Stimulated activated CD8-positive, alpha-beta memory T cell treated with anti-CD3 and anti-CD28 coated beads, Interleukin-7, amount 100 ng/mL, for 4 hours (primary cell): ENCODE results near the gene DHX15.
"Not testable (repeated sequence)": the region's sequence is repeated elsewhere in the genome, so short reads cannot be mapped to it uniquely, and the experiment has no call there.

Experiments
- DNase-seq, 2 donors: peaks; one replicate each; pipeline ENCODE4 v3.0.0-alpha.2; 2020; ENCODE audit warnings: low read depth in 2 of 2

The DHX15 gene

DNA sequence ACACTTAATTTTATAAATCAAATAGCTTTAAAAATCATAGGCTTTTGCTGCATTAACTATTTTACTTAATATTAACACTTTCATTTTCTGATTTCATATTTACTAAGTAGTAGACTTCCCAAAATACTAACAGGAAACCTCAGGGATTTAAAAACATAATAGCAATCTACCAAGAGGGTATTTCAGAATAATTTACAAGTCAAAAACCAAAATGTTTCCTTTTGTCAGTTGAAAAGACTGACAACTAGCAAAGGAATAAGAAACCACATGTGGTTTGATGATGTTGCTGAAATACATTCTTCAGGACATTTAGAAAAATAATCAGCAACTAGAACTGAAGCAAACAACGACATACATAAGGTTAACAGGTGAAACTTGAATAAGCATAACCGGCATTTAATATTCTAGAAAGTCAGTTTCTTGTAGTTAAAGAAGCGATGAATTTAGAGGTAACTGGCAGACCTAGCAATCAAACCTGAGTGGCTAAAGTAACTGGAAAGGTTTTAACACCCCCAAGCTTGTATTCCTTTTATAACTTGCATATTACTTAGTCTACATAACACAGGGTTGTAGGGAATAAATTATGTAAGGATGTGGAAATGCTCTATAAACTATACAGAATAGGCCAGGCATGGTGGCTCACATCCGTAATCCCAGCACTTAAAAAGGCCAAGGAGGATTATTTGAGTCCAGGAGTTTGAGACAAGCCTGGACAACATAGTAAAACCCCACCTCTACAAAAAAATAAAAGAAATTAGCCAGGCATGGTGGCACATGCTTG lies 40.0 kb downstream of the DHX15 start:
- no peak for DNase-seq

DNA sequence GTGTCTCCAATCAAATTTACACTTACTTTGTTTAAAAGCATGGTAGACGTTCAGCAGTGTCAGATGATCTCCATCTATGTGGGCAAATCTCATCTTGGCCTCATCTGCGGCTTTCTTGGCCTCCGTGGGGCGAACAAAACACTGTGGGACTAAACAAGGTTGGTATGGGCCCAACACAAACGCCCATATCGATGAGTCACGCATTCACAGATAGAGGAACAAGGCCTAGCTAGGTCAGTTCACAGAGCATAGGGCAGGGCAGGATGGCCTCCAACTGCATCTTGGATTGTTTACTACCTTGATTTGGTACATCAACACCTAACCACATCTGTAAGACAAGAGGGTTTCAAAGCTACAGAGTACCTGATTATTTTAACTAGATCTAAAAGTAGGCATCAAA lies 47.3 kb downstream of the DHX15 start:
- no peak for DNase-seq

DNA sequence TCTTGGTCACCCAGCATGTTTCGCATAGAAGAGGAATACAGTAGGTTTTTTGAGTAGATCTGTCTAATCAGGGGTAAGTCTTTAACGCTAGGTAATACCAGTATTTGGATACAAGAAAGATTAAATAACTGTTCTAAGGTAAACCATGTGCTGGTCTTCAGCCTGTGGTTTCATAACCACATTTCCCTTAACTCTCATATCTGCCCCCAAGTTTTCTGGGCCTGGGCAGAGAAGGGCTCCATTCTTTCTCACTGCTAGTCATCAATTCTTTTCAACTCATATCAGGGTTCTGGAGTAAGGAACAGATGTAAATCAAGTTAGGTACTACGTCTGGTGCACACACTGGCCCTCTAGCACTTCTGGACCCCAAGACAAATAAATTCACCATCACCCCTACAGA lies 49.0 kb downstream of the DHX15 start:
- no peak for DNase-seq

DNA sequence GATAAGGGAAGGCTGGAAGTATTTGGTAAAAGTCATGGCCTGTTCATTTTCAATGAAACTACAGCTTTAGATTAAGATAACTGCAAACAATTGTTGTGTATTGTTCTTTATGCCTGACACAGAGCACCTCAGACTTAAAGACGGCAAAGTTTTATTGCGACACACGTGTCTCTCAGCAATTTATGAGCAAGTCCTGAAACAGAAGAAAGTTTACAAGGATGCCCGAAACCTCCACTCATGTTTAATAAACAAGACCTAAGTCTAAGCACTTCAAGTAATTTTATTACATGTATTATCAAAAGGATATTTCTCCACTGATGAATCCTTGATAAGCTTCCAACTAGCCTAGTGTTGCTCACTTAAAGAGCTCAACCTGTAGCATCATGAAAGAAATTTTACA lies 51.0 kb downstream of the DHX15 start:
- DNase-seq, result no peak

DNA sequence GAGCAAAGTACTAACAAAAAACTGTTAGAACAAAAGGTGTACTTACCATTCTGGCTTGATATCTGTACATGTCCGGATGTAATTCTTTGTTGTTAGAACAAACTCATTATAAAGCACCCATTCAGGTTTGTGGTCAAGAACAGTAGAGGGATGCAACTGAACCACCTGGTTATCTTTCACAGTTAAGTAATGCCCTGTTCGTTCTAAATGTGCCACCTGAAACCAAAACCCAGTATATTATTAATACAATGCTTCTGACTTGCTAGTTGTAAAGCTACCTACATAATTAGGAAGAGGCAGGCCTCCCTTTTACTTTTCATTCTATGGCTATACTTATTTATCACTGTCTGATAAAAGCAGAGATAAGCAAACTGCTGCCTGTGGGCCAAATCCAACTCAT lies 54.8 kb downstream of the DHX15 start:
- no peak for DNase-seq

DNA sequence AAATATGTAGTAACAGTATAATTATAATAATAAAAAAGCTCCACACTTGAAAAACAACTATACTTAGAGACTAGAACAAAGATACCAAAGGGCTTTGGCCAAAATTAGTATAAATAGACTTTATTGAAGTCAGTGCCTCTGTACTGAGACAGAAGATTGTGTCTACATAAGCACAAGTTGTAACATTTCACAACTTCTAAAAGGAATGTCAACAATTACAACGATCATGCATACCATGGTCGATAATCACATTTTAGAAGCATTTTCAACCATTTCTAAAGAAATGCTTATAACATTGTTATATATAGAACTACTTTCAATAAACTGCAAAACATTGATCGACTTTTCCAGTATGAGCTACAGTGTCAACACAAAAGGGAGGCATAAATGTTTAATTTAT lies 57.0 kb downstream of the DHX15 start:
- no peak for DNase-seq

DNA sequence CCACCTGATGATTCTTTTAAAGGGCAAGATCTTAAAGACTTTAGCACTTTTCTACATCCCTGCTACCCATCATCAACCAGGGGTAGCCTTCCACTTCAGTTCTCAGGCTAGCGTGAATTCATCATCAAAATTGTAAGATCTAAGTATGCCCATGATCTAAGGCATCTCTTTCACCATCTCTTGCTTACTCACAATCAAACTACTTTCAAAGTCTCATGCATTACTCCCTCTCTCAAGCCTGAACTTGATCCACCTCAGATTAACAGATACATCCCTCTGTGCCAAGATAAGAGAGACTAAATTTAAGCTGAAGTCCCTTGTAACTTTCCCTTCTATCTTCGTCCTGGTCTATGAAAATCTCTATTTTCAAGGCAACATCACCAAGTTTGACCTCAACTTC lies 62.8 kb downstream of the DHX15 start:
- DNase-seq, result no peak

DNA sequence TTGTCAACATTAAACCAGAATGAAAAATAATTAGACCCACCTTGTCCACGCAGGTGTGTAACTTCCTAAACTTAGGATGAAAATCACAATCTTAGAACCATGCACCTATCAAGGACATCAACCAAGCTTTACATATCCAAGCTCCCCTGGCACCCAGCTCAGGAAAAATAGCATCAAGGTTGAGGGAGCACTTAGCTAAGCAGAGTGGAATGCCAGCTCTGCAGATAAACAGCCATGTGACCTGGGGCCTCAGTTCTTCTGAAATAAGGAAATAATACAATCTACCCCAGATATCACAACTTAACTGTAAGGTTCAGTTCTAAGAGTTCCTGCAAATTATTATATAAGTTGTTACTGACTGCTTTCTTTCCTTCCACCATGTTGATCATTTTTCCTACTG lies 64.7 kb downstream of the DHX15 start:
- no peak for DNase-seq

DNA sequence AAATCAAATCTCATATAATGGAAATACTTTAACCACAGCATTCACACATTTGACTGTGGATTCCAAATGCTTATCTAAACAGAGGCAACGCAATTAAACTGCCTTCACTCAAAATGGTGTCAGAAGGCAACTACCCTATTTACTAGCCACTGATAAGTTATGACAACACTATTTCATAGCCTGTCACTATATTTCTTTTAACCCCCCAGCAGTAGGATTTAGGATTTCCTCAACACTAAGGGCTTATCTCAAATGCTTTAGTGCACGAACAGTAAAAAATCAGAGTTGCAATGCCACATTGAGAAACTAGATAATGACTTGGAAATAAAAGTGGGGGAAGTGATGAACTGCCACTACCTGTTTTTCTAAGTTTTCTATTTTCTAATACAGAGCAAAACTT lies 66.7 kb downstream of the DHX15 start:
- DNase-seq, result no peak

DNA sequence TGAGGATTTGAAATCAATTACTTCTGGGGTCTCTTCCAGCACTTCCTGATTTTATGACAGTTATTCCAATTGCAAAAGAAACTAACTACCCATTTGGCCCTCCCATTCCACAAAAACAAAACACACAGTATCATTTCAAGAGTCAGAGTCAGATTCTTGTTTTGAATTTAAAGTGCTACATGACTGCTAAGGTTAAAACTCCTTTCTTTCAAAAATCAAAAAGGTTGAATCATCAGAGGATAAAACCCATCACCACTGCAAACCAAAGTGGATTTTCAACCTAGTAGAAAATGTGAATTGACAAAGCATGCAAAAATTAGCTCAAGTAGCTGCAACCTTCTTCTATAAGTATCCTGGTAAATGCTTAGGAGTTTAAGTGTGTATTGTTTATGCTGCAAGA lies 67.4 kb downstream of the DHX15 start:
- DNase-seq, result no peak

DNA sequence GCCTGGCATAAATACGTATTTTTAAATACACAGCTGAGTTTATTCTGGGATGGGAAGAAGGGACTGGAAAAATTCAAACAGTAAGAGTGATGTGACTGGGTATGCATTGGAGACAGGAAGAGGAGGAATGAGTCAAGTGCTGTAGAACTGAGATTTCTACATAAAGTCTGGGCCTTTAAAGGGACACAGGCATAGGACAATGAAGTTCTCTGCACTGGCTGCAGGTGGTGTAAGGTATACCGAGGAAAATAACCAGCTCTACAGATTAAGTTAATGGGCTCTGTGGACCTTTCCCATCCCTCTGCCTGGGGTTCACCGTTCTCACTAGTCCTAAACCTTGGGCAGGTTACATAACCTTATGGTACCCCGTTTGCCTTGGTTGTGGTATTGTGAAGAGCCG lies 68.7 kb downstream of the DHX15 start:
- DNase-seq, result no peak

DNA sequence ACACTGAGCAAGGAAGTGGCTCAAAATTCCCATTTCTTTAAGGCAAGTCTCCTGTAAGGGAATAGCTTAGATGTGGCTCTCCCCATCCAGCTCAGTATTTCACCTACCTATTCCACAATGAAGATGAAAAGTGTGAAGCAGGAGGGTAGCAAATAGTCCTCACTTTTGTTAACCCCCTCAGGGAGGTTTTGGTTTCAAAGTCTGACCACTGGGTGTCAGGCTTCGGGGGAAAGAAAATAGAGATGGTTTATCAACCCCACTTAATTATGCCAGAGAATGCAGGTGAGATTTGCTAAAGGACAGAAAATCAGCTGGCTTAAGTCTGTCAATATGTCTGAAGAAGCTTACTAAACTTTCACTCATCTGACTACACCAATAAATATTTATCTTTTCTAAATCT lies 69.5 kb downstream of the DHX15 start:
- no peak for DNase-seq

DNA sequence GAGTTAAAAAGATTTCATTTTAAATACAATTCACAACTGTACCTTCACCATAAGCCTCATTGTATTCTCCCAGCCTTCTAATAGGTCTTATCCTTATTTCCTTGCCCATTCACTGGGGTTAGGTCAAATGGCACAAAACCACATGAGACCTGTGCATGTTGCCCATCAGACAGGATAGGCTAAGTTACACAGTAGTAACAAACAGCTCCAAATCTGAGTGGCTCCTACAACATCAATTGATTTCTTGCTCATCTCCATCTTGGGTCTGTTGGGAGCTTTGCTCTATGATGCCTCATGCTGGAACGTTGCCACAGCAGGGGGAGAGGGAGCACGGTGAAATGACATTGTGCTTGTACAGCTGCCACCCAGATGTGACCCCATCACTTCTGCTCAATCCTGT lies 70.6 kb downstream of the DHX15 start:
- no peak for DNase-seq

DNA sequence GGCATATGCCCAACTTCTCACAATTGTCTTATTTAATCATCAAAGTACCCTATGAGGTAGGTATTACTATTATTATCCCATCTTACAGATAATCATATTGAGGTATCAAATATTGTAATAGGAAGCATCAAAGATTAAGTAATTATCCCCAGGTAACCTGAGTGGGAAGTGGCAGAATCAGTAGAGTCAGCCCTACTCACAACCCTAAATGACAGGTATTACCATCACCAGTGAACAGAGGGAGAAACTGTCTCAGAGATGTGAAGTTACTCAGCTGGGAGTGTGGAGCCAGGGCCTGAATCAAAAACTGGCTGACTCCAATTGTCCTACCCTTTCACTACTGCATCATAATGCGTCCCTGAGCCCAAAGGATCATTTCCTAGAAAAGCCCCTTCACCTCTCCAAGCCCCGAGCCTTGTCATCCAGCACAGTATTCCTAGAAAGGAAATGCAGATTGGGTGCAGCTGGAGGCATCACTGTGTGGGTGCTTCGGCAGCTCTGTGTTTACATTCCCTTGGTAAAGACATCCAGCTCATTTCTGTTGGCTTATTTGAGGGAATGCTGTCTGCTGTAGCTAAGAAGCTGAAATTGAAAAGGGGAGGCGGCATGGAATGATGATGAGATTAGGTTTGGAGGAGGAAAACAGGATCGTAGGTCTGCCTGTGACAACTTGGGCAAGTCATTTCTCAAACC lies 72.8 kb downstream of the DHX15 start:
- DNase-seq, result no peak

DNA sequence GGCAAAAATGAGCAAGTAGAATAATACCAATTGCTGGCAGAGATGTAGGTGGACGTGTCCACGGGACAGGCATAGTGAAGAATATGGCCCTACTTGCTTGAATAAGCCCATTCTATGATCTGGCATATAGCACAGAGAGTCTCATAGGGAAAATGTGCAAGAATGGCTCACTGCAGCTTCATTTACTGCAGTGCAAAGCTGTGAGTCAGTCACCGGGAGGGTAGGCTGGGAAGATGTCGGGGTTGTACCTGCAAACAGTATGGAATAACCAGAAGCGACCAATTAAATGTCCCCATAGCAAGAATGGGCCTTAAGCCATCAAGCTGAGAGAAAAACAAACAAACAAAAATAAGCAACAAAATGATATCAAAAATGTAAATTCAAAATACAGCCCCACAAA lies 74.3 kb downstream of the DHX15 start:
- DNase-seq, result no peak

DNA sequence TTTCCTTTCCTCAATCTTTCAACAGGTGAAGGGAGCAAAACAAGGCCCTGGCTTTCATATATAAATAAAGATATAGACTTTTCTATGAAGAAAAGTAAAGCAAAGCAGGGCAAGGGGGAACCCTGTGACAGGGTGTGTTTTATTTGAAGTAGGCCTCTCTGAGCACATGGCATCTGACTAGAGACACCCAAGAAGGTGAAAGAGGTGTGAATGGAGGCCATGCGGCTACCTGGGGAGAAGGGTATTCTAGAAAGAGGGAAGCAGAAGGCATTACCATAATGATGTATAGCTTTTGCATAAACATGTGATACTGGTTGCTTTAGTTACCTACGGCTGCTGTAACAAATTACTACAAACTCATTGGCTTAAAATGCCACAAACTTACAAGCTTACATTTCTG lies 75.8 kb downstream of the DHX15 start:
- no peak for DNase-seq

DNA sequence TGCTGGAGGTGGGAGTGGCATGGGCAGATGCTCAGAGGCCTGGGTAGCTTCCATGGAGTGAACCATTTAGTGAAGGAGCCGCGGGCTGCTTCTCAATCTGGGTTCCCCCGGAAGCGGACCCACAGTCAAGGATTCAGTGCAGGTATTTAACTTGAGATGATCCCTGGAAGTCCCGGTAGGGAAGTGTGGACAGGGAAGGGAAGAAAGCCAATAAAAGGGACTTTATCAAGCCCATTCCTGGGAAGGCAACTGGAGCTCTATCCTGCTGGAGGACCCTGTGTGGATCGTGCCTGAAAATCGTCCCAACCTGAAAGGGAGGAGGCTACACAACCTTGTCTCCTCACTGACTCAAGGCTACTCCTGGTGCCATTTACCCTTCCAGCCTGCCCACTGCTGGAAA lies 76.9 kb downstream of the DHX15 start:
- no peak for DNase-seq

DNA sequence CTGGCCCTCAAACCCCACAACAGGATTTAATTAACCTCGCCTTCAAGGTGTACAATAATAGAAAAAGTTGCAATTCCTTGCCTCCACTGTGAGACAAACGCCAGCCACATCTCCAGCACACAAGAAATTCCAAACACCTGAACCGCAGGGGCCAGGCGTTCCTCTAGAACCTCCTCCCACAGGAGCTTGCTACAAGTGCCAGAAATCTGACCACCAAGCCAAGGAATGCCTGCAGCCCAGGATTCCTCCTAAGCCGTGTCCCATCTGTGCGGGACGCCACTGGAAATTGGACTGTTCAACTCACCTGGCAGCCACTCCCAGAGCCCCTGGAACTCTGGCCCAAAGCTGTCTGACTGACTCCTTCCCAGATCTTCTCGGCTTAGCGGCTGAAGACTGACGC lies 81.3 kb downstream of the DHX15 start:
- not testable (repeated sequence) for DNase-seq

DNA sequence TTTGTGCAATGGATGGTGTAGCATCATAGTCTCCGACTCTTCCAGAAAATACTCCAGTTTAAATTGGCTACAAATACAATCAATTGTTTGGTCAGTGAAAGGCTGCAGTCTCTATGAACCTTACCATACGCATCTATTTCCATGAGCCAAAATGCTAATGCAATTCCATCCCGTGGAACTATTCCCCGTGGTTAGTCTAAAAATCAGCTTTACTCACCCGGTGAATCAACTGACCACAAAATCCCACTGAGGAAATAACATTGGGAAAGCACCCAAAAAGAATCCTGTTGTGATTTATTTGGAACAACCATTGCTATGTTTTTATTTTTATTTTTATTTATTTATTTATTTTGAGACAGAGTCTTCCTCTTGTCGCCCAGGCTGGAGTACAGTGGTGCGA lies 87.1 kb downstream of the DHX15 start:
- no peak for DNase-seq

DNA sequence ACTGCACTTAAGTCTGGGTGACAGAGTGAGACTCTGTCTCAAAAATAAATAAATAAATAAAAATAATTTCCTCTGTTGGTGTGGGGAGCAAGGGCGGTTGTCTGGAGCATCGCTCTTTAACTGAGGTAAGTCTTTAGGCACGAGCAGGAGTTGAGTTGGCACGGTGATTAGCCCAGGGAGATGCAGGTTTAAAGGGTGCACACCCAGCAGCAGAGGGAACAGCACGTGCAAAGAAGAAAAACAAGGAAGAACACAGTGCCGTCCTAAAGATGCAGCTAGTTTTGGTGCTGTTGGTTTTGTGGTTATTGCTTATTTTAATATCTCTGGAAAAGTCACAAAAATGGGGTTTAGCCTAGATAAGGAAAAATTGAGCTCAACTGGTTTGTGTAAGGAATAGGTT lies 87.8 kb downstream of the DHX15 start:
- no peak for DNase-seq

DNA sequence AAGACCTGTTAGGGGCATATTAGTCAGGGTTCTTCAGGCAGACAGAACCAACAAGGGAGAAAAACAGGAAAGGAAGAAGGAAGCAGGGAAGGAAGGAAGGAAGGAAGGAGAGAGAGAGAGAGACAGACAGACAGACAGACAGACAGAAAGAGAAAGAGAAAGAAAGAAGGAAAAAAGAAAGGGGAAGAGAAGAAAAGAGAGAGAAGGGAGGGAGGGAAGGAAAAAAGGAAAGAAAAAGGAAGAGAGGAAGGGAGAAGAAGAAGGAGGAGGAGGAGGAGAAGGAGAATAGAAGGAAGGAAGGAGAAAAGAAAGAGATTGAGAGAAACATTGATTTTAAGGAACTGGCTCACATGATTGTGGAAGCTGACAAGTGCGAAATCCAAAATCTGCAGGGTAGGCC lies 89.0 kb downstream of the DHX15 start:
- DNase-seq, result no peak

DNA sequence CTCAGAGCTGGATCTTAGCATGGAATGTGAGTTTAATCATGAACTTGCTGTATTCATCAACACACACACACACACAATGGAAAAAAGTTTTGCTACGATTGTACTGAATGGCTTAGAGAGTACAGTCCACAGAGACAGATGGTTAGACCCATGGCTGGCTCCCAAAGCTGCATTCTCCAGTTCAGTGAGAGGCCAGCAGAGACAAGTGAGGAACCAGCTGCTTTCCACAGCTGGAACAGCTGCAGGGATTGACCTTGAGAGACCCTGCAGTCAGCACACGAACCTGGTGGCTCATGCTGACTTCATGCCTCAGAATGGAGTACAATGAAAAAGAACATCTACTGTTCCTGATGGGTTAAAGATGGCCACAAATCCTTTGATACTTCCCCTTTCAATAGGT lies 94.5 kb downstream of the DHX15 start:
- DNase-seq, result no peak

DNA sequence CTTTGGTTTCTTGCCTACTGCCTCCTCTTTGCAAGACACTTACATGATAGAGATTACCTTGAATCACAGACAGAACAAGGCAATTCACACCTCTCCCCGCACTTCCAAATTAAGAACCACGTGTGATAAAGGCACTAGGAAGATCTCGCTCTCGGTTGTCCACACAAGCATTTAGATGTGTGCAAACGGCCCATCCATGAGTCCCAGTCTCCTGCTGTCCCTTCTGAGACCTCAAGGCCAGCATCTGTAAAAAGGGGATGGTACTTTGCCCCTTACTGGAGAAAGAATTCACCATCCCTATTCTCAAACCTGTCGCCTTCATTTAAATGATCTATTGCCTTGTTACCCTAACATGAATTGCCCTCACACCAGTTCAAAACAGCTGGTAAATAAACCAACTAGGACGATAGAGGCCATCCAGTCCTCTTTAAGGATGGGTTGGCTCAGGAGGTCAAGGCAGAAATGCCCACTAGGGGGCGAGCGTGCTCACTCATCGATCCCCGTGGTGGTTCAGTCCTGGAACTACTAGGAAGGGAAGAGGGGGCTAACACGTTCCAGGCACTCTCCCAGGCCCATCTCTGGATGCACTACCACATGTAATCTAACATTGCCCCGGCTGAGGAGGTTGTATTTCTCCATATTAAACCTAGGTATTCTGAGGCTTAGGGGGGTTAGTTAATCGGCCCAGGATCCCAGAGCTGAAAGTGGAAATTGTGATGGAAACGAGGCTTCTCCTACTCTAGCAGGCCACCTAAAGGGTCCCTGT lies 95.8 kb downstream of the DHX15 start:
- DNase-seq, result peak in 1 of 2 donors; percentile 13
